ENCODE data around the gene CTBS. TPM values are rescaled to one million over a fixed set of nuclear protein-coding genes. Genes with fewer than 3 reads are reported as not detected.

CTBS gene
- total and polyA plus RNA-seq, 2 of the 8 experiments (the other 6 are each of a cell fraction or from before 2014, with no cell fraction given) = 3.3 to 4.1 TPM

GRCh38 chr1:84541679-84542078, 32.6 kb downstream of the CTBS start (continued):
- no peak for TF ChIP-seq KDM5A (IDR thresholded peaks at IDR 0.05; ENCODE audit: low read length)

Data from H1 (cell line).